Measurements from ENCODE around the gene DNAJC10. TPM values are rescaled to one million over a fixed set of nuclear protein-coding genes. Genes with fewer than 3 reads are reported as not detected.

DNAJC10 gene
- total RNA-seq, 1 donor from 2014 or later = 125 TPM

- H3K27me3 ChIP-seq (ENCODE audit: control insufficient read depth, insufficient read depth, low read length) = no peaks in the 10 kb centered on the region
- TF ChIP-seq, protein P1, sequence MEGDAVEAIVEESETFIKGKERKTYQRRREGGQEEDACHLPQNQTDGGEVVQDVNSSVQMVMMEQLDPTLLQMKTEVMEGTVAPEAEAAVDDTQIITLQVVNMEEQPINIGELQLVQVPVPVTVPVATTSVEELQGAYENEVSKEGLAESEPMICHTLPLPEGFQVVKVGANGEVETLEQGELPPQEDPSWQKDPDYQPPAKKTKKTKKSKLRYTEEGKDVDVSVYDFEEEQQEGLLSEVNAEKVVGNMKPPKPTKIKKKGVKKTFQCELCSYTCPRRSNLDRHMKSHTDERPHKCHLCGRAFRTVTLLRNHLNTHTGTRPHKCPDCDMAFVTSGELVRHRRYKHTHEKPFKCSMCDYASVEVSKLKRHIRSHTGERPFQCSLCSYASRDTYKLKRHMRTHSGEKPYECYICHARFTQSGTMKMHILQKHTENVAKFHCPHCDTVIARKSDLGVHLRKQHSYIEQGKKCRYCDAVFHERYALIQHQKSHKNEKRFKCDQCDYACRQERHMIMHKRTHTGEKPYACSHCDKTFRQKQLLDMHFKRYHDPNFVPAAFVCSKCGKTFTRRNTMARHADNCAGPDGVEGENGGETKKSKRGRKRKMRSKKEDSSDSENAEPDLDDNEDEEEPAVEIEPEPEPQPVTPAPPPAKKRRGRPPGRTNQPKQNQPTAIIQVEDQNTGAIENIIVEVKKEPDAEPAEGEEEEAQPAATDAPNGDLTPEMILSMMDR (IDR thresholded peaks at IDR 0.05; ENCODE audit: insufficient read depth, low read length, severe bottlenecking) = no peak
- no peaks in the 10 kb centered on the region for H3K36me3 ChIP-seq (ENCODE audit: control insufficient read depth, insufficient read depth, low read length)
- no peak for FAIRE-seq
- no peak for DNase-seq (ENCODE audit: low read depth)
- H3K4me3 ChIP-seq (ENCODE audit: low read depth, low read length) = no peak overlapping the region
These were observed 17.4 kb upstream of the DNAJC10 start for GRCh38 chr2:182698671-182699070.

GRCh38 chr2:182705761-182706160, 10.3 kb upstream of the DNAJC10 start:
- H3K27me3 ChIP-seq (ENCODE audit: control insufficient read depth, insufficient read depth, low read length) = no peaks in the 10 kb centered on the region
- H3K4me3 ChIP-seq (ENCODE audit: low read depth, low read length) = no peak overlapping the region
- FAIRE-seq = no peak
- DNase-seq (ENCODE audit: low read depth) = no peak
- TF ChIP-seq, protein P1 (IDR thresholded peaks at IDR 0.05; ENCODE audit: insufficient read depth, low read length, severe bottlenecking) = no peak
- H3K36me3 ChIP-seq (ENCODE audit: control insufficient read depth, insufficient read depth, low read length) = no peaks in the 10 kb centered on the region

- Histone ChIP-seq H3K4me3 (ENCODE audit: low read depth, low read length) (no peak overlapping the region), H3K27me3 (ENCODE audit: control insufficient read depth, insufficient read depth, low read length) (no peaks in the 10 kb centered on the region), H3K36me3 (ENCODE audit: control insufficient read depth, insufficient read depth, low read length) (no peaks in the 10 kb centered on the region)
- TF ChIP-seq, protein P1 (IDR thresholded peaks at IDR 0.05; ENCODE audit: insufficient read depth, low read length, severe bottlenecking) = no peak
- FAIRE-seq = no peak
- no peak for DNase-seq (ENCODE audit: low read depth)
These were observed 9.3 kb upstream of the DNAJC10 start for GRCh38 chr2:182706751-182707150.

DNA sequence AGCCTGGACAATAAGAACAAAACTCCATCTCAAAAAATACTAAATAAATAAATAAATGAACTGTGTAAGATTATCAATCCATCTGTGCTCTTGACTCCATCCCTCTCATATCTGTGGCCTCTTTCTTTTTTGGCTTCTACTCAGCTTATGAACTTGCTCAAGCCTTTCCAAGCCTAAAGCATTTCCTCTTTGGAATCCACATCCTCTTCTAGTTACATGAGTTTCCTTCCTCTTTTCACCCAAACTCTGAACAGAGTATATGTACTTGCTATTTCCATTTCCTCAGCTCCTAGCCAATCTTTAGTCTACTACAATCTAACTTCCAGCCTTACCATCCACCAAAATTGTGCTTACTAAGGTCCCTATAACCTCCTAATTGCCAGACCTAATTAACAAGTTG, 2.5 kb upstream of the DNAJC10 start:
- no peak for FAIRE-seq
- TF ChIP-seq, protein P1 (IDR thresholded peaks at IDR 0.05; ENCODE audit: insufficient read depth, low read length, severe bottlenecking) = no peak
- no peak for DNase-seq (ENCODE audit: low read depth)

GRCh38 chr2:182715121-182715891, 751 bp upstream of the DNAJC10 start:
- FAIRE-seq = no peak
- peak; percentile 58 for DNase-seq (ENCODE audit: low read depth)
- TF ChIP-seq, protein P1 (IDR thresholded peaks at IDR 0.05; ENCODE audit: insufficient read depth, low read length, severe bottlenecking) = no peak

More for the DNA sequence above, 2.5 kb upstream of the DNAJC10 start:
- H3K27me3 ChIP-seq (ENCODE audit: control insufficient read depth, insufficient read depth, low read length) = no peaks in the 10 kb centered on the region
- H3K36me3 ChIP-seq (ENCODE audit: control insufficient read depth, insufficient read depth, low read length) = no peaks in the 10 kb centered on the region
- no peak overlapping the region for H3K4me3 ChIP-seq (ENCODE audit: low read depth, low read length)

GRCh38 chr2:182716650-182716979, 558 bp downstream of the DNAJC10 start:
- Histone ChIP-seq H3K36me3 (ENCODE audit: control insufficient read depth, insufficient read depth, low read length) (no peaks in the 10 kb centered on the region), H3K27me3 (ENCODE audit: control insufficient read depth, insufficient read depth, low read length) (no peaks in the 10 kb centered on the region), H3K4me3 (ENCODE audit: low read depth, low read length) (peak overlapping the region; percentile 92)
- FAIRE-seq = no peak
- DNase-seq (ENCODE audit: low read depth) = peak; percentile 25
- TF ChIP-seq, protein P1 (IDR thresholded peaks at IDR 0.05; ENCODE audit: insufficient read depth, low read length, severe bottlenecking) = no peak

More at GRCh38 chr2:182715121-182715891, 751 bp upstream of the DNAJC10 start:
- Histone ChIP-seq H3K36me3 (ENCODE audit: control insufficient read depth, insufficient read depth, low read length) (no peaks in the 10 kb centered on the region), H3K4me3 (ENCODE audit: low read depth, low read length) (peak overlapping the region; percentile 92), H3K27me3 (ENCODE audit: control insufficient read depth, insufficient read depth, low read length) (no peaks in the 10 kb centered on the region)

Measured in bronchial epithelial cell (primary cell).